OCI-LY1 (cell line): ENCODE measurements around the gene DYRK2.

Experiments used
- H2AFZ ChIP-seq: fragments of 200-600 bp; sonication (generic), shearing (Covaris generic); 2 replicates; pipeline ENCODE4 v1.6.0; 2014; ENCODE audit warnings: antibody characterized with exemption, mild to moderate bottlenecking, low read length
- H3F3A ChIP-seq: fragments of 200-600 bp; sonication (generic), shearing (Covaris generic); 2 replicates; pipeline ENCODE4 v1.6.0; 2014; ENCODE audit warnings: mild to moderate bottlenecking, antibody characterized with exemption, low read length, moderate library complexity; ENCODE audit not compliant: insufficient read depth
- H3K27ac ChIP-seq: fragments of 200-600 bp; sonication (generic); 2 replicates; pipeline ENCODE4 v1.5.1; 2014; ENCODE audit warnings: low read length, mixed run types, mild to moderate bottlenecking, low read depth; ENCODE audit not compliant: poor library complexity, severe bottlenecking
- H3K27me3 ChIP-seq: fragments of 200-600 bp; sonication (generic); 2 replicates; pipeline ENCODE4 v1.6.0; 2014; ENCODE audit warnings: antibody characterized with exemption, mild to moderate bottlenecking, low read length, moderate library complexity; ENCODE audit not compliant: insufficient read depth
- H3K36me3 ChIP-seq: fragments of 200-600 bp; sonication (generic); 2 replicates; pipeline ENCODE4 v1.6.1; 2014; ENCODE audit warnings: mild to moderate bottlenecking, antibody characterized with exemption, low read length, moderate library complexity, mixed read lengths; ENCODE audit not compliant: insufficient read depth
- H3K4me1 ChIP-seq: fragments of 200-600 bp; sonication (generic); 2 replicates; pipeline ENCODE4 v1.5.1; 2014; ENCODE audit warnings: mild to moderate bottlenecking, low read length, moderate library complexity; ENCODE audit not compliant: insufficient read depth, severe bottlenecking
- H3K4me2 ChIP-seq: fragments of 200-600 bp; sonication (generic), shearing (Covaris generic); 2 replicates; pipeline ENCODE4 v1.6.1; 2014; ENCODE audit warnings: low read length
- H3K4me3 ChIP-seq: fragments of 200-600 bp; sonication (generic); 2 replicates; pipeline ENCODE4 v1.5.1; 2014; ENCODE audit warnings: low read length, low read depth, mild to moderate bottlenecking, mixed read lengths; ENCODE audit not compliant: poor library complexity, severe bottlenecking
- H3K79me2 ChIP-seq: fragments of 200-600 bp; shearing (Covaris generic); 2 replicates; pipeline ENCODE4 v1.6.1; 2016; ENCODE audit warnings: mixed run types, low read length, mixed read lengths; ENCODE audit not compliant: insufficient read depth
- H3K9ac ChIP-seq: fragments of 200-600 bp; sonication (generic), shearing (Covaris generic); 2 replicates; pipeline ENCODE4 v1.6.1; 2014; ENCODE audit warnings: mild to moderate bottlenecking, low read length, mixed read lengths
- H3K9me2 ChIP-seq: fragments of 200-600 bp; sonication (generic), shearing (Covaris generic); 2 replicates; pipeline ENCODE4 v1.6.1; 2014; ENCODE audit warnings: low read depth, mild to moderate bottlenecking, low read length, mixed read lengths
- H3K9me3 ChIP-seq: fragments of 200-600 bp; shearing (Covaris generic); 2 replicates; pipeline ENCODE4 v1.6.1; 2014; ENCODE audit warnings: low read length, mixed read lengths
- H4K20me1 ChIP-seq: fragments of 200-600 bp; sonication (generic), shearing (Covaris generic); 2 replicates; pipeline ENCODE4 v1.6.0; 2016; ENCODE audit warnings: mild to moderate bottlenecking, low read length; ENCODE audit not compliant: insufficient read depth
- EZH2 ChIP-seq: fragments of 200-600 bp; sonication (generic), shearing (Covaris generic); IDR thresholded peaks from 2 replicates; pipeline ENCODE4 v1.8.0; 2017; ENCODE audit warnings: borderline replicate concordance, mixed run types, mild to moderate bottlenecking, antibody characterized with exemption, low read length, moderate library complexity, mixed read lengths
- TF ChIP-seq, protein P1 (sequence below): fragments of 200-600 bp; sonication (generic), shearing (Covaris generic); IDR thresholded peaks from 2 replicates; pipeline ENCODE4 v1.5.1; 2017; ENCODE audit warnings: mild to moderate bottlenecking, antibody characterized with exemption, low read length, moderate library complexity, mixed read lengths

DYRK2 gene

DNA sequence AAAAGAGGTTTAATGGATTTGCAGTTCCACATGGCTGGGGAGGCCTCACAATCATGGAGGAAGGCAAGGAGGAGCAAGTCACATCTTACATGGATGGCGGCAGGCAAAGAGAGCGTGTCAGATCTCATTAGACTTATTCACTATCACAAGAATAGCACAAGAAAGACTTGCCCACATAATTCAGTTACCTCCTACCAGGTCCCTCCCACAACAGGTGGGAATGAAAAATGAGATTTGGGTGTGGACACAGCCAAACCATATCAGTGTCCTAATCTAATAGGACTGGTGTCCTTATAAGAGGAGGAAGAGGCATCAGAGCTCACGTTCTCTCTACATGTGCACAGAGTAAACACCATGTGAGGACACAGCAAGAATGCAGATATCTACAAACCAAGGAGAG is 25.9 kb downstream of the DYRK2 start:
- H3F3A ChIP-seq, result no peaks in the 10 kb centered on the region

DNA sequence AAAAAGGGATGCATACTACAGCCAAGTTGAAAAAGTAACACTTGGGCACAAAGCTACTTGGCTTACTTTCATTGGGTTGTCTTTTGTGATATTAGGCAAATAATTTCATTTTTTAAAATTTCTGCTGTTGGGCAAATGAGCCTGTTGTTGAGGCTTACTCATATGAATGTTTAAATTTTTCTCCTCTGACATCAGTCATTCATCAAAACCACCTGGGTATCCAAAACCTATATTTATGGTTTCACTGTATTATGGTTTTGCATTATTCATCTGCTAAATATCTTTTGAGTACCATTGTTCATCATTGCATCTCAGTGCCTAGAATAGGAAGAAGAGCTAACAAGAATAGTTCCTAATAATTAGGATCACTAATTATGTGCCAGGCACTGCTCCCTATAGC is 28.1 kb downstream of the DYRK2 start:
- H4K20me1 ChIP-seq, result no peaks in the 10 kb centered on the region
- H3K27me3 ChIP-seq, result no peaks in the 10 kb centered on the region
- no peaks in the 10 kb centered on the region for H3K9me3 ChIP-seq
- H3K36me3 ChIP-seq, result no peaks in the 10 kb centered on the region
- H3K4me1 ChIP-seq, result no peaks in the 10 kb centered on the region
- H2AFZ ChIP-seq, result no peak overlapping the region
- H3K4me2 ChIP-seq, result no peak overlapping the region
- no peak overlapping the region for H3K9ac ChIP-seq
- no peaks in the 10 kb centered on the region for H3F3A ChIP-seq
- TF ChIP-seq, protein P1, sequence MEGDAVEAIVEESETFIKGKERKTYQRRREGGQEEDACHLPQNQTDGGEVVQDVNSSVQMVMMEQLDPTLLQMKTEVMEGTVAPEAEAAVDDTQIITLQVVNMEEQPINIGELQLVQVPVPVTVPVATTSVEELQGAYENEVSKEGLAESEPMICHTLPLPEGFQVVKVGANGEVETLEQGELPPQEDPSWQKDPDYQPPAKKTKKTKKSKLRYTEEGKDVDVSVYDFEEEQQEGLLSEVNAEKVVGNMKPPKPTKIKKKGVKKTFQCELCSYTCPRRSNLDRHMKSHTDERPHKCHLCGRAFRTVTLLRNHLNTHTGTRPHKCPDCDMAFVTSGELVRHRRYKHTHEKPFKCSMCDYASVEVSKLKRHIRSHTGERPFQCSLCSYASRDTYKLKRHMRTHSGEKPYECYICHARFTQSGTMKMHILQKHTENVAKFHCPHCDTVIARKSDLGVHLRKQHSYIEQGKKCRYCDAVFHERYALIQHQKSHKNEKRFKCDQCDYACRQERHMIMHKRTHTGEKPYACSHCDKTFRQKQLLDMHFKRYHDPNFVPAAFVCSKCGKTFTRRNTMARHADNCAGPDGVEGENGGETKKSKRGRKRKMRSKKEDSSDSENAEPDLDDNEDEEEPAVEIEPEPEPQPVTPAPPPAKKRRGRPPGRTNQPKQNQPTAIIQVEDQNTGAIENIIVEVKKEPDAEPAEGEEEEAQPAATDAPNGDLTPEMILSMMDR, result no peak
- no peak for TF ChIP-seq EZH2
- no peaks in the 10 kb centered on the region for H3K79me2 ChIP-seq
- no peak overlapping the region for H3K4me3 ChIP-seq
- H3K9me2 ChIP-seq, result no peaks in the 10 kb centered on the region
- no peak overlapping the region for H3K27ac ChIP-seq

More for the DNA sequence above, 25.9 kb downstream of the DYRK2 start:
- Histone ChIP-seq H3K36me3 (no peaks in the 10 kb centered on the region), H3K9ac (no peak overlapping the region), H3K27ac (no peak overlapping the region), H4K20me1 (no peaks in the 10 kb centered on the region), H3K9me2 (no peaks in the 10 kb centered on the region), H3K79me2 (no peaks in the 10 kb centered on the region), H2AFZ (no peak overlapping the region), H3K4me3 (no peak overlapping the region), H3K4me2 (no peak overlapping the region), H3K4me1 (no peaks in the 10 kb centered on the region), H3K9me3 (no peaks in the 10 kb centered on the region), H3K27me3 (no peaks in the 10 kb centered on the region)
- TF ChIP-seq, protein P1, result no peak
- no peak for TF ChIP-seq EZH2

GRCh38 chr12:67677166-67677565 is 28.6 kb downstream of the DYRK2 start:
- no peak overlapping the region for H2AFZ ChIP-seq
- no peak overlapping the region for H3K4me3 ChIP-seq
- no peak overlapping the region for H3K27ac ChIP-seq
- H3K27me3 ChIP-seq, result no peaks in the 10 kb centered on the region
- no peaks in the 10 kb centered on the region for H3K9me3 ChIP-seq
- no peak overlapping the region for H3K4me2 ChIP-seq
- TF ChIP-seq, protein P1, result no peak
- H3K4me1 ChIP-seq, result no peaks in the 10 kb centered on the region
- no peaks in the 10 kb centered on the region for H3K9me2 ChIP-seq
- H3K79me2 ChIP-seq, result no peaks in the 10 kb centered on the region
- H4K20me1 ChIP-seq, result no peaks in the 10 kb centered on the region
- H3K36me3 ChIP-seq, result no peaks in the 10 kb centered on the region
- no peak overlapping the region for H3K9ac ChIP-seq
- H3F3A ChIP-seq, result no peaks in the 10 kb centered on the region
